Activated T-cell treated with anti-CD3 and anti-CD28 coated beads, Interleukin-2, amount 50 U/mL, for 1 hour (primary cell): ENCODE measurements around the gene LAMA4.

Experiments
- DNase-seq: peaks from one replicate; pipeline ENCODE4 v3.0.0-alpha.2; 2020

The LAMA4 gene

GRCh38 chr6:112183271-112183671 lies 71.1 kb downstream of the LAMA4 start:
- no peak for DNase-seq

- DNase-seq = no peak
These were observed 73.2 kb downstream of the LAMA4 start for GRCh38 chr6:112181130-112181529.

- DNase-seq = no peak
These were observed 74.1 kb downstream of the LAMA4 start for GRCh38 chr6:112180095-112180820.

GRCh38 chr6:112179631-112180030 lies 74.7 kb downstream of the LAMA4 start:
- DNase-seq = no peak

GRCh38 chr6:112178846-112179245 lies 75.5 kb downstream of the LAMA4 start:
- no peak for DNase-seq

- no peak for DNase-seq
These were observed 77.3 kb downstream of the LAMA4 start for GRCh38 chr6:112177092-112177491.

- DNase-seq = no peak
These were observed 78.2 kb downstream of the LAMA4 start for GRCh38 chr6:112176175-112176574.

- no peak for DNase-seq
These were observed 81.1 kb downstream of the LAMA4 start for GRCh38 chr6:112173221-112173804.

GRCh38 chr6:112172540-112172939 lies 81.8 kb downstream of the LAMA4 start:
- no peak for DNase-seq

- no peak for DNase-seq
These were observed 84.8 kb downstream of the LAMA4 start for GRCh38 chr6:112169541-112169940.

- peak; percentile 79 for DNase-seq
These were observed 90.8 kb downstream of the LAMA4 start for GRCh38 chr6:112163295-112164257.

GRCh38 chr6:112160745-112161144 lies 93.6 kb downstream of the LAMA4 start:
- DNase-seq = no peak

- no peak for DNase-seq
These were observed 97.7 kb downstream of the LAMA4 start for GRCh38 chr6:112156668-112157067.

- no peak for DNase-seq
These were observed 98.5 kb downstream of the LAMA4 start for GRCh38 chr6:112155886-112156285.

GRCh38 chr6:112154711-112155110 lies 99.7 kb downstream of the LAMA4 start:
- DNase-seq = no peak

GRCh38 chr6:112153926-112154607 lies 100.3 kb downstream of the LAMA4 start:
- DNase-seq = no peak

- DNase-seq = no peak
These were observed 104.0 kb downstream of the LAMA4 start for GRCh38 chr6:112150363-112150762.

GRCh38 chr6:112149719-112150263 lies 104.6 kb downstream of the LAMA4 start:
- DNase-seq = no peak

GRCh38 chr6:112149236-112149635 lies 105.1 kb downstream of the LAMA4 start:
- no peak for DNase-seq

GRCh38 chr6:112148103-112148502 lies 106.3 kb downstream of the LAMA4 start:
- no peak for DNase-seq

GRCh38 chr6:112145080-112145573 lies 109.2 kb downstream of the LAMA4 start:
- DNase-seq = no peak

GRCh38 chr6:112144145-112144926 lies 110.0 kb downstream of the LAMA4 start:
- no peak for DNase-seq
